Measurements from ENCODE around the gene SERF2. TPM values are rescaled to one million over a fixed set of nuclear protein-coding genes. Genes with fewer than 3 reads are reported as not detected.
A peak's percentile ranks its signal among the peaks of the same experiment; 100 is the strongest.

The SERF2 gene
- total and polyA plus RNA-seq, 2 of the 13 experiments (the other 11 are each of a cell fraction or from before 2014, with no cell fraction given): 811 to 1,257 TPM

GRCh38 chr15:43824302-43825246 is 32.5 kb downstream of the SERF2 start, which contains the start of gene MFAP1 (continued):
- TF ChIP-seq MXI1 (IDR thresholded peaks at IDR 0.05; ENCODE audit: borderline replicate concordance, low read depth, low read length) (peak; percentile 45; the same call in 1 of the 3 replicates), ZNF333 (CRISPR knock-in tag; IDR thresholded peaks at IDR 0.05; ENCODE audit: borderline replicate concordance) (no peak), HIVEP1 (CRISPR knock-in tag; IDR thresholded peaks at IDR 0.05) (peak; percentile 71), YEATS4 (CRISPR knock-in tag; IDR thresholded peaks at IDR 0.05; ENCODE audit: borderline replicate concordance) (peak; percentile 67), ZSCAN30 (CRISPR knock-in tag; IDR thresholded peaks at IDR 0.05) (0 out of 2 replicates have a peak, but pooled peaks have one; percentile 28), MXD1 (CRISPR knock-in tag; IDR thresholded peaks at IDR 0.05) (no peak), ZNF761 (CRISPR knock-in tag; conservative IDR thresholded peaks at IDR 0.05) (0 out of 2 replicates have a peak, but pooled peaks have one; percentile 70), BCL3 (CRISPR knock-in tag; IDR thresholded peaks at IDR 0.05) (no peak), CBX5 (CRISPR knock-in tag; IDR thresholded peaks at IDR 0.05; ENCODE audit: borderline replicate concordance) (peak; percentile 72; the same call in 1 of the 2 replicates), ZNF710 (CRISPR knock-in tag; IDR thresholded peaks at IDR 0.05; ENCODE audit: borderline replicate concordance) (0 out of 2 replicates have a peak, but pooled peaks have one; percentile 27), MTA1 (CRISPR knock-in tag; IDR thresholded peaks at IDR 0.05; ENCODE audit: borderline replicate concordance) (no peak; the same call in 1 of the 2 replicates), TRAFD1 (CRISPR knock-in tag; IDR thresholded peaks at IDR 0.05; ENCODE audit: borderline replicate concordance) (no peak; the same call in 1 of the 2 replicates), TFAP4 (IDR thresholded peaks at IDR 0.05; ENCODE audit: borderline replicate concordance, low read depth) (peak; percentile 88), CERS6 (CRISPR knock-in tag; IDR thresholded peaks at IDR 0.05) (no peak), ZNF431 (CRISPR knock-in tag; IDR thresholded peaks at IDR 0.05; ENCODE audit: borderline replicate concordance, low read depth) (0 out of 2 replicates have a peak, but pooled peaks have one; percentile 61), TRIM24 (CRISPR knock-in tag; IDR thresholded peaks at IDR 0.05) (no peak), CCDC6 (CRISPR knock-in tag; IDR thresholded peaks at IDR 0.05) (no peak; the same call in 1 of the 2 replicates)

Measured in HepG2 (cell line).